Measurements from ENCODE around the gene ASZ1. TPM values are rescaled to one million over a fixed set of nuclear protein-coding genes. Genes with fewer than 3 reads are reported as not detected.
A peak's percentile ranks its signal among the peaks of the same experiment; 100 is the strongest.

ASZ1 gene
- total RNA-seq, 2 donors from 2014 or later: not detected

DNA sequence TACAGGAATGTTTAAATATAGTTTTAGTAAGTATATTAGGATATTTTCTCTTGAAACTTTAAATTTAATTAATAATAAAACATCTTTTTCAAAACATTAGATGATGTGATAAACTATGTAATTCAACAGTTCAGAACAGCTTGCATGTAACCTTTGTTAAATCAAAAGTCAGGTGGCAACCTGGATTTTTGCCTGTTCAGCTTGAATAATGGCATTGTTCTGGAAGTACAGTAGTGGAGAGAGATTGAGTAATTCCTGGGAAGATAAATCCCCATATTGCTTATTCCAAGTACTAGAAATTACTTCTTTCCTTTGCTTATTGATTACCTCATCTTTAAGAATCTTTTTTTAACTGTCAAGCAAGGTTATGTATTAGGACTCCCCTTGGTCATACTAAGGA lies 32.4 kb upstream of the ASZ1 start:
- TF ChIP-seq CTCF (IDR thresholded peaks at IDR 0.05): no peak

GRCh38 chr7:117458977-117459583 lies 31.8 kb upstream of the ASZ1 start:
- peak in 1 of 2 donors; percentile 66 for TF ChIP-seq CTCF (IDR thresholded peaks at IDR 0.05)
- DNase-seq (ENCODE audit: low spot score): no peak
- Histone ChIP-seq H3K9me3 (no peaks in the 10 kb centered on the region), H3K4me1 (no peaks in the 10 kb centered on the region), H3K27me3 (no peaks in the 10 kb centered on the region), H3K27ac (no peak overlapping the region), H3K36me3 (no peaks in the 10 kb centered on the region), H3K4me3 (no peak overlapping the region)

More for the DNA sequence above, 32.4 kb upstream of the ASZ1 start:
- Histone ChIP-seq H3K4me1 (no peaks in the 10 kb centered on the region), H3K9me3 (no peaks in the 10 kb centered on the region), H3K4me3 (no peak overlapping the region), H3K27ac (no peak overlapping the region), H3K27me3 (no peaks in the 10 kb centered on the region), H3K36me3 (no peaks in the 10 kb centered on the region)
- DNase-seq (ENCODE audit: low spot score): no peak

GRCh38 chr7:117448655-117449054 lies 21.4 kb upstream of the ASZ1 start:
- H3K4me3 ChIP-seq: no peak overlapping the region
- H3K4me1 ChIP-seq: no peaks in the 10 kb centered on the region
- H3K27me3 ChIP-seq: no peaks in the 10 kb centered on the region
- H3K9me3 ChIP-seq: peaks cover 0 to 10% of the 10 kb centered on the region in 2 donors
- no peaks in the 10 kb centered on the region for H3K36me3 ChIP-seq
- no peak overlapping the region for H3K27ac ChIP-seq
- no peak for DNase-seq (ENCODE audit: low spot score)
- TF ChIP-seq CTCF (IDR thresholded peaks at IDR 0.05): no peak

DNA sequence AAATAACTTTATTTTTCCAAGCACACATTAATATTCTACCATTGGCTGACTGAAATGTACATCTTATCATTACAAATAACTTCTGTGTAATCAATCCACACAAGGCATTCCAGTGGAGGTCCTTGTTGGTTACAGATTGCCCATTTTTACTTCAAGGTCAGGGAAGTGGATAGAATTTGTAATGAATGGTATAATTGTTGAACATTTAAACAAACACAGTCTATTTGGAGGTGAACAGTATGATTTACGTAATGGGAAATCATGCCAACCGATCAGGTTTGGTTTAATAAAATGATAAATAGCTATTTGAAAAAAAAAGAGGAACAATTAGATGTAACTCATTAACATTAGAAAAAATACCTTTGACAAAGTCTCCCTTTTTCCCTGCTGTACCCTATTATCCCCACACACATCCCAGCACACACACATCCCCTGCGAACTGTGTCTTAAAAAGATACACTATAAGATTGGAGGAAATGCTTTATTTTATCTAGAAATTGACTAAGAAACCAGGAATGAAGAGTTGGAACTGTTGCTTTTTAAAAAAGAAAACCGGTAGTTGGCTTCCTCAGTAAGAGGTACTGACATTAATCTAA lies 19.0 kb upstream of the ASZ1 start:
- no peak overlapping the region for H3K4me3 ChIP-seq
- H3K27ac ChIP-seq: no peak overlapping the region
- peaks cover 0 to 10% of the 10 kb centered on the region in 2 donors for H3K9me3 ChIP-seq
- no peak for DNase-seq (ENCODE audit: low spot score)
- H3K27me3 ChIP-seq: no peaks in the 10 kb centered on the region
- no peaks in the 10 kb centered on the region for H3K36me3 ChIP-seq
- no peaks in the 10 kb centered on the region for H3K4me1 ChIP-seq
- TF ChIP-seq CTCF (IDR thresholded peaks at IDR 0.05): no peak

GRCh38 chr7:117445206-117445605 lies 17.9 kb upstream of the ASZ1 start:
- no peak for TF ChIP-seq CTCF (IDR thresholded peaks at IDR 0.05)
- no peak overlapping the region for H3K27ac ChIP-seq
- peaks cover 0 to 5% of the 10 kb centered on the region in 2 donors for H3K9me3 ChIP-seq
- DNase-seq (ENCODE audit: low spot score): no peak
- H3K27me3 ChIP-seq: no peaks in the 10 kb centered on the region
- no peaks in the 10 kb centered on the region for H3K4me1 ChIP-seq
- H3K36me3 ChIP-seq: no peaks in the 10 kb centered on the region
- H3K4me3 ChIP-seq: no peak overlapping the region

- no peak for DNase-seq (ENCODE audit: low spot score)
- Histone ChIP-seq H3K27me3 (no peaks in the 10 kb centered on the region), H3K27ac (no peak overlapping the region), H3K4me1 (no peaks in the 10 kb centered on the region), H3K4me3 (no peak overlapping the region), H3K9me3 (no peaks in the 10 kb centered on the region), H3K36me3 (no peaks in the 10 kb centered on the region)
- TF ChIP-seq CTCF (IDR thresholded peaks at IDR 0.05): no peak
Measured at GRCh38 chr7:117444646-117445045, 17.4 kb upstream of the ASZ1 start.
